Cardiac muscle cell (in vitro differentiated cells and primary cell): ENCODE measurements around the gene CYP4X1. TPM values are rescaled to one million over a fixed set of nuclear protein-coding genes. Genes with fewer than 3 reads are reported as not detected.
"Not testable (repeated sequence)": the region's sequence is repeated elsewhere in the genome, so short reads cannot be mapped to it uniquely, and the experiment has no call there.

ENCODE experiments used
- DNase-seq, 2 donors: peaks; one replicate each; pipeline versions ENCODE4 v3.0.0 to v3.0.0-alpha.2; 2010 to 2017; ENCODE audit warnings: low read depth in 1 of 2, low spot score in 1 of 2
- H3K27ac ChIP-seq: fragments of 200-600 bp; sonication (generic); 2 replicates; pipeline ENCODE4 v1.5.1; 2016
- H3K27me3 ChIP-seq: fragments of 200-600 bp; sonication (generic); 2 replicates; pipeline ENCODE4 v1.6.0; 2016; ENCODE audit warnings: control low read depth
- H3K36me3 ChIP-seq: fragments of 200-600 bp; sonication (generic); 2 replicates; pipeline ENCODE4 v1.5.1; 2016; ENCODE audit warnings: control low read depth
- H3K4me1 ChIP-seq: fragments of 200-600 bp; sonication (generic); 2 replicates; pipeline ENCODE4 v1.8.1; 2017; ENCODE audit warnings: low read depth, mild to moderate bottlenecking, mixed run types
- H3K4me3 ChIP-seq: fragments of 200-600 bp; sonication (generic); 2 replicates; pipeline ENCODE4 v1.5.1; 2016; ENCODE audit warnings: mild to moderate bottlenecking
- H3K9me3 ChIP-seq: fragments of 200-600 bp; sonication (generic); 2 replicates; pipeline ENCODE4 v1.5.1; 2017; ENCODE audit warnings: low read depth, mild to moderate bottlenecking, control low read depth
- polyA plus RNA-seq: library from polyadenylated mRNA; unstranded; fragments of >200 nt; fragmentation: Nextera tagmentation; extraction: Ambion mirVana; gene quantifications from 2 replicates; pipeline ENCODE4 v1.2.1, GENCODE V29; 2016
- total RNA-seq: library from RNA; depleted of rRNA; stranded (reverse); fragments of >200 nt; gene quantifications from 2 replicates; pipeline ENCODE4 v1.2.3, GENCODE V29; 2016
- TF ChIP-seq, protein P1 (sequence below): IDR thresholded peaks from 2 replicates; pipeline ENCODE4 v1.5.1; 2012; ENCODE audit warnings: low read depth, mild to moderate bottlenecking, low read length

CYP4X1 gene
- total and polyA plus RNA-seq, 2 experiments from 2014 or later = 0.15 to 1.3 TPM

DNA sequence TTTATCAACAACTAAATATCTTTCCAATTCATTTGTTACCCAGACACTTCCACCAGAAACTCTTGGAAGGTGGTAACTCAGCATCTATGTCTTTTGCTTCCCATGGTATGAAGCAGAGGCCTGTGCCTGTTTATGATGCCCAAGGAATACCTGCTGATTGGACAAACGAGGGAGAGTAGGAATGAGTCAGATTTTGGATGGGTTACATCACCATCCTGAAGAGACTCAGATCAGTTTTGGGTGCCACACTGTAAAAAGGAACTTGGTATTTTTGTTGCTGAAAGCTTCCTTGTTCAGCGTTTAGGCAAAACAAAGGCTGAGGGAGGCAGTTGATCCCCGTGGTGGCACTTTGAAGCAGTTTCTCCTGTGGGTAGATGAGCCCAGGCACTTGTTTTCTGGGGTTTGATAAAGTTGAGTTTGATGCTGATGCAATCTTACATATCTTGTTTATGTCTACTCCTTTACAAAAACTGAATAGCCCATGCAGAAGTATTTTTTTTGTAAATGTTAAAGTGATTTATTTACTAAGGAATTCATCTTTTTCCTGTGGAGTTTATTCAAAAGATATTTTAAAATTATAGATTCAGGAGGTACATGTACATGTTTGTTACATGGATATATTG, 26.7 kb upstream of the CYP4X1 start:
- no peak for DNase-seq

DNA sequence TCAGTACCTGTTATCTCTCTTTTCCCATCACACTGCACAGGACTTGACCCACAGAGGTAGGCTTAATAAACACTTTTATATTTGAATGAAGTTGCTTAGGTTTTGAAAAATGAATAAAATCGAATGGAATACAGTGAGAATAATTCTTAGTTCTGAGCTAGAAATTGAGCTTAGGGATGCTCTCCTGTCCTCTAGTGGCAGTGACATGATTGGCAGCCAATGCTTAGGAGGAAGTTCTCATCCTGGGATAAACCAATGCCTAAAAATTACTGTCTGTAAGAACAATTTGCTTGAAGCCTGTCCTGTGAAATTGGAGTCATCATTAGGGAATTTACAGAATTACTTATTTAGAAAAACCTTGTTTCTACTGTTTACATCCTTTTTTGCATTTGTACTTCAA, 21.3 kb upstream of the CYP4X1 start:
- Histone ChIP-seq H3K27ac (no peak overlapping the region), H3K4me3 (no peak overlapping the region), H3K27me3 (no peaks in the 10 kb centered on the region), H3K9me3 (no peaks in the 10 kb centered on the region), H3K4me1 (no peaks in the 10 kb centered on the region), H3K36me3 (no peaks in the 10 kb centered on the region)
- TF ChIP-seq, protein P1, sequence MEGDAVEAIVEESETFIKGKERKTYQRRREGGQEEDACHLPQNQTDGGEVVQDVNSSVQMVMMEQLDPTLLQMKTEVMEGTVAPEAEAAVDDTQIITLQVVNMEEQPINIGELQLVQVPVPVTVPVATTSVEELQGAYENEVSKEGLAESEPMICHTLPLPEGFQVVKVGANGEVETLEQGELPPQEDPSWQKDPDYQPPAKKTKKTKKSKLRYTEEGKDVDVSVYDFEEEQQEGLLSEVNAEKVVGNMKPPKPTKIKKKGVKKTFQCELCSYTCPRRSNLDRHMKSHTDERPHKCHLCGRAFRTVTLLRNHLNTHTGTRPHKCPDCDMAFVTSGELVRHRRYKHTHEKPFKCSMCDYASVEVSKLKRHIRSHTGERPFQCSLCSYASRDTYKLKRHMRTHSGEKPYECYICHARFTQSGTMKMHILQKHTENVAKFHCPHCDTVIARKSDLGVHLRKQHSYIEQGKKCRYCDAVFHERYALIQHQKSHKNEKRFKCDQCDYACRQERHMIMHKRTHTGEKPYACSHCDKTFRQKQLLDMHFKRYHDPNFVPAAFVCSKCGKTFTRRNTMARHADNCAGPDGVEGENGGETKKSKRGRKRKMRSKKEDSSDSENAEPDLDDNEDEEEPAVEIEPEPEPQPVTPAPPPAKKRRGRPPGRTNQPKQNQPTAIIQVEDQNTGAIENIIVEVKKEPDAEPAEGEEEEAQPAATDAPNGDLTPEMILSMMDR = peak; percentile 27
- no peak for DNase-seq

More for the DNA sequence above, 26.7 kb upstream of the CYP4X1 start:
- no peaks in the 10 kb centered on the region for H3K36me3 ChIP-seq
- H3K4me3 ChIP-seq = no peak overlapping the region
- TF ChIP-seq, protein P1 = no peak
- no peak overlapping the region for H3K27ac ChIP-seq
- H3K27me3 ChIP-seq = no peaks in the 10 kb centered on the region
- H3K4me1 ChIP-seq = no peaks in the 10 kb centered on the region
- no peaks in the 10 kb centered on the region for H3K9me3 ChIP-seq

DNA sequence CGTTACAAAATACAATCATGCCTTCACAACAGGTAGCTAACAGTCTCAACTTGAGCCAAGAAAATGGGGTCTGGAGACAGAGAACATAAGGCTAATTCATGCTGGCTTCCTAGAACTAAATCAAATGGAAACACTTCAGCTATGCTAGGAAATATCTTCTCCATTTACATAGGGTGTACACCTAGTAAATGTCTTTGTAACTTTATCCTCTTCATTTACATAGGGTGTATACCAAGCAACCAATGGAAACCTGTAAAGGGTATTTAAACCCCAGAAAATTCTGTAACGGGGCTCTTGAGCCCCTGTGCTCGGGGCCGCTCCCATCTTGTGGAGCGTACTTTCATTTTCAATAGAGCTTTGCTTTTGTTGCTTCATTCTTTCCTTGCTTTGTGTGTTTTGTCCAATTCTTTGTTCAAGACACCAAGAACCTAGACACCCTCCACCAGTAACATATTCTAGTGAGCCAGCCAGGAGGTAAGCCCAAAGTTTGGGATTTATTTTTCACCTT, 19.5 kb upstream of the CYP4X1 start:
- TF ChIP-seq, protein P1 = no peak
- Histone ChIP-seq H3K4me1 (no peaks in the 10 kb centered on the region), H3K4me3 (no peak overlapping the region), H3K9me3 (no peaks in the 10 kb centered on the region), H3K36me3 (no peaks in the 10 kb centered on the region), H3K27me3 (no peaks in the 10 kb centered on the region), H3K27ac (no peak overlapping the region)
- no peak for DNase-seq

DNA sequence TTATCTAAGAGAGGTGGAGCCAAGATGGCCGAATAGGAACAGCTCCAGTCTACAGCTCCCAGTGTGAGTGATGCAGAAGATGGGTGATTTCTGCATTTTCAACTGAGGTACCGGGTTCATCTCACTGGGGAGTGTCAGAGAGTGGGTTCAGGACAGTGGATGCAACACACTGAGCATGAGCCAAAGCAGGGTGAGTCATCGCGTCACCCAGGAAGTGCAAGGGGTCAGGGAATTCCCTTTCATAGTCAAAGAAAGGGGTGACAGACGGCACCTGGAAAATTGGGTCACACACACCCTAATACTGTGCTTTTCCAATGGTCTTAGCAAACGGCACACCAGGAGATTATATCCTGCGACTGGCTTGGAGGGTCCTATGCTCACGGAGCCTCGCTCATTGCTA, 17.0 kb upstream of the CYP4X1 start:
- not testable (repeated sequence) for H3K9me3 ChIP-seq, H3K4me1 ChIP-seq, H3K4me3 ChIP-seq, H3K36me3 ChIP-seq, H3K27ac ChIP-seq, H3K27me3 ChIP-seq, DNase-seq

DNA sequence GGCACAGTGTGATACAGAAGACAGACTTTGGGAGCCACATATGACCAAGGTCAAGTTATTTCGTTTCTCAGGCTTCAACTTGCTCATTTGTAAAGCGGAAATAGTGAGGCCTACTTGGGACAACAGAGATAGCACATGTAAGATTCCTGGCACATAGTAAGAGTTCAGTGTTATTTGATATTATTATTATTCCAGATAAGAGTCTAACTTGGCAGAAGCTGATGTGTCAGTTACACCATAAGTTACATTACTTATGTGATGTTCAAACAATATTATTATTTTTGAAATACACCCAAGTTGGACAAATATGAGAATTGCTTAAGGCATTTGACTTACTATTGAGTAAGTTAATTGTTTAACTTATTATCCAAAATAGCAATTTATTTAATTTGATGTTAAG, 10.2 kb upstream of the CYP4X1 start:
- Histone ChIP-seq H3K27ac (no peak overlapping the region), H3K4me1 (no peaks in the 10 kb centered on the region), H3K36me3 (no peaks in the 10 kb centered on the region), H3K4me3 (no peak overlapping the region), H3K9me3 (no peaks in the 10 kb centered on the region), H3K27me3 (no peaks in the 10 kb centered on the region)
- TF ChIP-seq, protein P1 = no peak
- peak in 1 of 2 donors; percentile 78 for DNase-seq

DNA sequence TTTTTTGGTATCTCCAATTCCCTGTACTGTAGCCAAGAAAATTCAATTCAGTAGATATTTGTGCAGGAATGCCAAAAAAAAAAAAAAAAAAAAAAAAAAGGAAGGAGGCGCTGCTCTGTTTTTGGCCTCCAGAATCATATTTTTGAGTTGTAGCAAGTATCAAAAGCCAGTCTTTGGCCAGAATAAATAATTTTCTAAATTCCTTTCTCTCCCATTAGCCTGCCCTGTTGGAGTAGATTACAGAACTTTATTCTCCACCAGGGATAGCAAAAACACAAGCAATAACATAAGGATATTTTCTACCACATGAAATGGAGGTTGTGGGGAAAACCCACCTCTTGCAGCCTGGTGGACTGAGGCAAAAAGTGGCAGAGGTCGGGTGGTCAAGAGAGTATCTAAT, 2.4 kb upstream of the CYP4X1 start:
- TF ChIP-seq, protein P1 = no peak
- no peaks in the 10 kb centered on the region for H3K36me3 ChIP-seq

More for the DNA sequence above, 2.4 kb upstream of the CYP4X1 start:
- no peaks in the 10 kb centered on the region for H3K9me3 ChIP-seq
- peaks cover 36% of the 10 kb centered on the region for H3K27me3 ChIP-seq
- H3K4me1 ChIP-seq = no peaks in the 10 kb centered on the region
- H3K4me3 ChIP-seq = no peak overlapping the region
- no peak overlapping the region for H3K27ac ChIP-seq
- DNase-seq = peak in 1 of 2 donors; percentile 23
